WTC11 (cell line): ENCODE data around the gene POLR2L. TPM values are rescaled to one million over a fixed set of nuclear protein-coding genes. Genes with fewer than 3 reads are reported as not detected.

Source experiments
- ATAC-seq: fragments of 200-7000 bp; cut with Tn5 transposase; 2 replicates; pipeline ENCODE4 v1.10.0; 2021; ENCODE audit warnings: mild to moderate bottlenecking, moderate library complexity
- CTCF ChIA-PET: fragments of 300-600 bp; sonication (Branson Sonifier 250); formaldehyde crosslinking; loops from one replicate; lab custom pipeline; 2021; ENCODE audit warnings: antibody characterized with exemption; lab: Charles Lee
- POLR2A ChIA-PET: fragments of 350-600 bp; sonication (Branson Sonifier 250); formaldehyde crosslinking; loops from one replicate; lab custom pipeline; 2021; ENCODE audit warnings: antibody characterized with exemption; lab: Charles Lee
- DNase-seq: peaks from one replicate; pipeline ENCODE4 v3.0.0; 2021; ENCODE audit warnings: low spot score
- H3K27ac Mint-ChIP-seq: 2 replicates; pipeline ENCODE4 v1.8.0; 2021; ENCODE audit warnings: mixed read lengths
- H3K27me3 Mint-ChIP-seq: 2 replicates; pipeline ENCODE4 v1.8.0; 2021; ENCODE audit warnings: low read depth, mild to moderate bottlenecking, moderate library complexity, mixed read lengths
- H3K36me3 Mint-ChIP-seq: 2 replicates; pipeline ENCODE4 v1.8.0; 2021; ENCODE audit warnings: mixed read lengths
- H3K4me1 Mint-ChIP-seq: 2 replicates; pipeline ENCODE4 v1.8.0; 2022; ENCODE audit warnings: mixed read lengths
- H3K4me3 Mint-ChIP-seq: 2 replicates; pipeline ENCODE4 v1.8.0; 2021; ENCODE audit warnings: mild to moderate bottlenecking, moderate library complexity, mixed read lengths
- H3K9me3 Mint-ChIP-seq: 2 replicates; pipeline ENCODE4 v1.8.0; 2021; ENCODE audit warnings: mixed read lengths
- ATF1 ChIP-seq: sonication (generic); formaldehyde crosslinking; IDR thresholded peaks from 2 replicates; pipeline ENCODE4 v1.8.1; 2023; ENCODE audit warnings: mild to moderate bottlenecking, moderate library complexity, missing genetic modification reagents
- FOXP4 ChIP-seq: sonication (generic); formaldehyde crosslinking; IDR thresholded peaks from 2 replicates; pipeline ENCODE4 v1.8.0; 2022; ENCODE audit warnings: mild to moderate bottlenecking, missing genetic modification reagents
- GRHL2 ChIP-seq: fragments of 250-450 bp; sonication (Bioruptor Pico); IDR thresholded peaks from 2 replicates; pipeline ENCODE4 v1.8.0; 2022; ENCODE audit warnings: mild to moderate bottlenecking, moderate library complexity; ENCODE audit not compliant: insufficient replicate concordance, severe bottlenecking
- GTF2I ChIP-seq: fragments of 250-450 bp; sonication (Bioruptor Pico); conservative IDR thresholded peaks from 2 replicates; pipeline ENCODE4 v1.4.0; 2021; ENCODE audit warnings: mild to moderate bottlenecking
- NFATC4 ChIP-seq: fragments of 250-450 bp; sonication (Bioruptor Pico); IDR thresholded peaks from 2 replicates; pipeline ENCODE4 v1.9.0; 2021; ENCODE audit warnings: mild to moderate bottlenecking
- NFE2L1 ChIP-seq: sonication (generic); formaldehyde crosslinking; IDR thresholded peaks from 2 replicates; pipeline ENCODE4 v1.8.1; 2023; ENCODE audit warnings: missing genetic modification reagents
- SOX15 ChIP-seq: fragments of 250-450 bp; sonication (Bioruptor Pico); IDR thresholded peaks from 2 replicates; pipeline ENCODE4 v1.9.0; 2021; ENCODE audit warnings: mild to moderate bottlenecking
- ZBTB21 ChIP-seq: sonication (generic); formaldehyde crosslinking; IDR thresholded peaks from 2 replicates; pipeline ENCODE4 v1.8.1; 2023; ENCODE audit warnings: mild to moderate bottlenecking, missing genetic modification reagents, borderline replicate concordance
- ZNF263 ChIP-seq: sonication (generic); formaldehyde crosslinking; IDR thresholded peaks from 2 replicates; pipeline ENCODE4 v1.8.1; 2022; ENCODE audit warnings: low read depth, mild to moderate bottlenecking, moderate library complexity, missing genetic modification reagents
- total RNA-seq: library from RNA; stranded (reverse); gene quantifications from 3 replicates; pipeline ENCODE4 v1.2.3, GENCODE V29; 2021
- TF ChIP-seq, protein P1 (sequence below): sonication (generic); formaldehyde crosslinking; IDR thresholded peaks from 2 replicates; pipeline ENCODE4 v1.8.1; 2023; ENCODE audit warnings: mild to moderate bottlenecking, moderate library complexity, missing genetic modification reagents
- TF ChIP-seq, protein P2 (sequence below): sonication (generic); formaldehyde crosslinking; IDR thresholded peaks from 2 replicates; pipeline ENCODE4 v1.8.1; 2023; ENCODE audit warnings: mild to moderate bottlenecking, missing genetic modification reagents, moderate library complexity
- TF ChIP-seq, protein P3 (sequence below): fragments of 250-450 bp; sonication (Bioruptor Pico); IDR thresholded peaks from 2 replicates; pipeline ENCODE4 v1.9.0; 2021; ENCODE audit warnings: mild to moderate bottlenecking, borderline replicate concordance
- TF ChIP-seq, protein P4 (sequence below): sonication (generic); formaldehyde crosslinking; IDR thresholded peaks from 2 replicates; pipeline ENCODE4 v1.8.0; 2022; ENCODE audit warnings: missing genetic modification reagents

POLR2L gene
- total RNA-seq, 1 experiment from 2014 or later, result 152 TPM

GRCh38 chr11:794766-795633 is 47.3 kb downstream of the POLR2L start:
- Mint-ChIP-seq H3K9me3 (no peaks in the 10 kb centered on the region), H3K4me3 (no peak overlapping the region), H3K36me3 (no peaks in the 10 kb centered on the region), H3K4me1 (peaks cover 20% of the 10 kb centered on the region), H3K27ac (no peak overlapping the region), H3K27me3 (no peaks in the 10 kb centered on the region)
- ChIA-PET CTCF (interaction anchor here (0.9 to 1.3 kb wide), 2 partner anchors 9 to 12 kb away, joined by 5 to 7 read pairs; no protein-coding TSS in a partner anchor), POLR2A (interaction anchor here (0.5 kb wide), 2 partner anchors 52 to 100 kb away, joined by 5 read pairs; partner anchors contain the start of gene TMEM80)
- DNase-seq (no peak), ATAC-seq (no peak)
- TF ChIP-seq NFATC4 (CRISPR knock-in tag) (no peak), GRHL2 (CRISPR knock-in tag) (no peak), ZNF263 (CRISPR knock-in tag) (no peak), ATF1 (no peak), GTF2I (CRISPR knock-in tag) (no peak), NFE2L1 (CRISPR knock-in tag) (no peak), FOXP4 (CRISPR knock-in tag) (no peak), SOX15 (CRISPR knock-in tag) (no peak)
- TF ChIP-seq, protein P1, sequence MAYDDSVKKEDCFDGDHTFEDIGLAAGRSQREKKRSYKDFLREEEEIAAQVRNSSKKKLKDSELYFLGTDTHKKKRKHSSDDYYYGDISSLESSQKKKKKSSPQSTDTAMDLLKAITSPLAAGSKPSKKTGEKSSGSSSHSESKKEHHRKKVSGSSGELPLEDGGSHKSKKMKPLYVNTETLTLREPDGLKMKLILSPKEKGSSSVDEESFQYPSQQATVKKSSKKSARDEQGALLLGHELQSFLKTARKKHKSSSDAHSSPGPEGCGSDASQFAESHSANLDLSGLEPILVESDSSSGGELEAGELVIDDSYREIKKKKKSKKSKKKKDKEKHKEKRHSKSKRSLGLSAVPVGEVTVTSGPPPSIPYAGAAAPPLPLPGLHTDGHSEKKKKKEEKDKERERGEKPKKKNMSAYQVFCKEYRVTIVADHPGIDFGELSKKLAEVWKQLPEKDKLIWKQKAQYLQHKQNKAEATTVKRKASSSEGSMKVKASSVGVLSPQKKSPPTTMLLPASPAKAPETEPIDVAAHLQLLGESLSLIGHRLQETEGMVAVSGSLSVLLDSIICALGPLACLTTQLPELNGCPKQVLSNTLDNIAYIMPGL (CRISPR knock-in tag), result no peak
- TF ChIP-seq, protein P2, sequence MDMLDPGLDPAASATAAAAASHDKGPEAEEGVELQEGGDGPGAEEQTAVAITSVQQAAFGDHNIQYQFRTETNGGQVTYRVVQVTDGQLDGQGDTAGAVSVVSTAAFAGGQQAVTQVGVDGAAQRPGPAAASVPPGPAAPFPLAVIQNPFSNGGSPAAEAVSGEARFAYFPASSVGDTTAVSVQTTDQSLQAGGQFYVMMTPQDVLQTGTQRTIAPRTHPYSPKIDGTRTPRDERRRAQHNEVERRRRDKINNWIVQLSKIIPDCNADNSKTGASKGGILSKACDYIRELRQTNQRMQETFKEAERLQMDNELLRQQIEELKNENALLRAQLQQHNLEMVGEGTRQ (CRISPR knock-in tag), result no peak
- TF ChIP-seq, protein P3, sequence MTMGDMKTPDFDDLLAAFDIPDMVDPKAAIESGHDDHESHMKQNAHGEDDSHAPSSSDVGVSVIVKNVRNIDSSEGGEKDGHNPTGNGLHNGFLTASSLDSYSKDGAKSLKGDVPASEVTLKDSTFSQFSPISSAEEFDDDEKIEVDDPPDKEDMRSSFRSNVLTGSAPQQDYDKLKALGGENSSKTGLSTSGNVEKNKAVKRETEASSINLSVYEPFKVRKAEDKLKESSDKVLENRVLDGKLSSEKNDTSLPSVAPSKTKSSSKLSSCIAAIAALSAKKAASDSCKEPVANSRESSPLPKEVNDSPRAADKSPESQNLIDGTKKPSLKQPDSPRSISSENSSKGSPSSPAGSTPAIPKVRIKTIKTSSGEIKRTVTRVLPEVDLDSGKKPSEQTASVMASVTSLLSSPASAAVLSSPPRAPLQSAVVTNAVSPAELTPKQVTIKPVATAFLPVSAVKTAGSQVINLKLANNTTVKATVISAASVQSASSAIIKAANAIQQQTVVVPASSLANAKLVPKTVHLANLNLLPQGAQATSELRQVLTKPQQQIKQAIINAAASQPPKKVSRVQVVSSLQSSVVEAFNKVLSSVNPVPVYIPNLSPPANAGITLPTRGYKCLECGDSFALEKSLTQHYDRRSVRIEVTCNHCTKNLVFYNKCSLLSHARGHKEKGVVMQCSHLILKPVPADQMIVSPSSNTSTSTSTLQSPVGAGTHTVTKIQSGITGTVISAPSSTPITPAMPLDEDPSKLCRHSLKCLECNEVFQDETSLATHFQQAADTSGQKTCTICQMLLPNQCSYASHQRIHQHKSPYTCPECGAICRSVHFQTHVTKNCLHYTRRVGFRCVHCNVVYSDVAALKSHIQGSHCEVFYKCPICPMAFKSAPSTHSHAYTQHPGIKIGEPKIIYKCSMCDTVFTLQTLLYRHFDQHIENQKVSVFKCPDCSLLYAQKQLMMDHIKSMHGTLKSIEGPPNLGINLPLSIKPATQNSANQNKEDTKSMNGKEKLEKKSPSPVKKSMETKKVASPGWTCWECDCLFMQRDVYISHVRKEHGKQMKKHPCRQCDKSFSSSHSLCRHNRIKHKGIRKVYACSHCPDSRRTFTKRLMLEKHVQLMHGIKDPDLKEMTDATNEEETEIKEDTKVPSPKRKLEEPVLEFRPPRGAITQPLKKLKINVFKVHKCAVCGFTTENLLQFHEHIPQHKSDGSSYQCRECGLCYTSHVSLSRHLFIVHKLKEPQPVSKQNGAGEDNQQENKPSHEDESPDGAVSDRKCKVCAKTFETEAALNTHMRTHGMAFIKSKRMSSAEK (CRISPR knock-in tag), result no peak

DNA sequence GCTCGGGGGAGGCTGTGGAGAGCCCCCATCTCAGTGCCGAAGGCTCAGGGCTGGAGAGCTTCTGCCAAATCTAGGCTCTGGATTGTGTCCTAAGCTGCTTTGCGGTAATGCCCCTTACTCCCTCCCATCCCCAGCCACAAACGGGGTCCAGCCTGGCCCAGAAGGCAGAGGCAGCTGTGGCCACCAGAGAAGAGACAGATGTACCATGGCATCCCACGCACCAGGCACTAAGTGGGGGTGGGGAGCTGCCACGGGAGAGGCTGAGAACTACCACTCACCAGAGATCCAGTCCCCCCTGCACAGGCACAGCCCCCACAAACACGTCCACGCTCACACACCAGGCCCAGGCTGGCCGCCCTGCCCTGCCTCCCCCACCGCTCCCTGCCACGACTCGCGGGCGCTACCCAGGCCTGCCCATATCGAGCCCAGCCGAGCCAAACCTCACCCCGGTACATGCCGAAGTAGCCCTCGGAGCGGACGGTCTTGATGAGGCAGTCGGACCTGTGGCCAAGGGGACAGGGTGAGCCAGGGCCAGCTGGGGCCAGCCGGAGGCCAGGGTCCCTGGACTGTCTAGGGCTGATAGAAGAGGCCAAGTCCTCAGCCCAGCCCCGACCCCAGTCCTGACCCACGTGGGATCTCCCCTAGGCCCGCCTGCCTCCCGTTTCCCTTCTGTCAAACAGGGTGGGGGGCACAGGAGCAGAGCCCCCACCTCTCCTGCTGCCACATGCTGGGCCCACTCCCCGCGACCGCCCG is 48.1 kb downstream of the POLR2L start:
- H3K4me3 Mint-ChIP-seq, result no peak overlapping the region
- H3K9me3 Mint-ChIP-seq, result no peaks in the 10 kb centered on the region
- POLR2A ChIA-PET, result interaction anchor here (1.6 kb wide), 1 partner anchor 11 kb away, joined by 5 read pairs; no protein-coding TSS in a partner anchor
- CTCF ChIA-PET, result no interaction called here
- DNase-seq (no peak), ATAC-seq (no peak)
- no peaks in the 10 kb centered on the region for H3K27me3 Mint-ChIP-seq
- no peak overlapping the region for H3K27ac Mint-ChIP-seq
- H3K4me1 Mint-ChIP-seq, result peaks cover 20% of the 10 kb centered on the region
- no peaks in the 10 kb centered on the region for H3K36me3 Mint-ChIP-seq
- TF ChIP-seq ZNF263 (CRISPR knock-in tag), result no peak
- TF ChIP-seq ZBTB21 (CRISPR knock-in tag), result no peak
- TF ChIP-seq, protein P4, sequence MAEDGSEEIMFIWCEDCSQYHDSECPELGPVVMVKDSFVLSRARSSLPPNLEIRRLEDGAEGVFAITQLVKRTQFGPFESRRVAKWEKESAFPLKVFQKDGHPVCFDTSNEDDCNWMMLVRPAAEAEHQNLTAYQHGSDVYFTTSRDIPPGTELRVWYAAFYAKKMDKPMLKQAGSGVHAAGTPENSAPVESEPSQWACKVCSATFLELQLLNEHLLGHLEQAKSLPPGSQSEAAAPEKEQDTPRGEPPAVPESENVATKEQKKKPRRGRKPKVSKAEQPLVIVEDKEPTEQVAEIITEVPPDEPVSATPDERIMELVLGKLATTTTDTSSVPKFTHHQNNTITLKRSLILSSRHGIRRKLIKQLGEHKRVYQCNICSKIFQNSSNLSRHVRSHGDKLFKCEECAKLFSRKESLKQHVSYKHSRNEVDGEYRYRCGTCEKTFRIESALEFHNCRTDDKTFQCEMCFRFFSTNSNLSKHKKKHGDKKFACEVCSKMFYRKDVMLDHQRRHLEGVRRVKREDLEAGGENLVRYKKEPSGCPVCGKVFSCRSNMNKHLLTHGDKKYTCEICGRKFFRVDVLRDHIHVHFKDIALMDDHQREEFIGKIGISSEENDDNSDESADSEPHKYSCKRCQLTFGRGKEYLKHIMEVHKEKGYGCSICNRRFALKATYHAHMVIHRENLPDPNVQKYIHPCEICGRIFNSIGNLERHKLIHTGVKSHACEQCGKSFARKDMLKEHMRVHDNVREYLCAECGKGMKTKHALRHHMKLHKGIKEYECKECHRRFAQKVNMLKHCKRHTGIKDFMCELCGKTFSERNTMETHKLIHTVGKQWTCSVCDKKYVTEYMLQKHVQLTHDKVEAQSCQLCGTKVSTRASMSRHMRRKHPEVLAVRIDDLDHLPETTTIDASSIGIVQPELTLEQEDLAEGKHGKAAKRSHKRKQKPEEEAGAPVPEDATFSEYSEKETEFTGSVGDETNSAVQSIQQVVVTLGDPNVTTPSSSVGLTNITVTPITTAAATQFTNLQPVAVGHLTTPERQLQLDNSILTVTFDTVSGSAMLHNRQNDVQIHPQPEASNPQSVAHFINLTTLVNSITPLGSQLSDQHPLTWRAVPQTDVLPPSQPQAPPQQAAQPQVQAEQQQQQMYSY (CRISPR knock-in tag), result no peak
- no peak for TF ChIP-seq FOXP4 (CRISPR knock-in tag)
